K562 (cell line): ENCODE results near the gene SIGMAR1. TPM values are rescaled to one million over a fixed set of nuclear protein-coding genes. Genes with fewer than 3 reads are reported as not detected.
A peak's percentile ranks its signal among the peaks of the same experiment; 100 is the strongest.

ENCODE experiments used
- EP400 ChIP-seq: fragments of 450-650 bp; IDR thresholded peaks from 2 replicates; pipeline ENCODE4 v1.6.1; 2017; ENCODE audit warnings: antibody characterized with exemption, mild to moderate bottlenecking, moderate library complexity
- FOS ChIP-seq: IDR thresholded peaks from 3 replicates; pipeline ENCODE4 v1.6.1; 2011; ENCODE audit not compliant: insufficient read length; ENCODE audit errors: extremely low read depth
- FOXA3 ChIP-seq, 2 experiments: fragments of 450-650 bp in 1 of 2; sonication (generic) in 1 of 2; formaldehyde crosslinking; IDR thresholded peaks in 1 of 2; conservative IDR thresholded peaks in 1 of 2; 2 replicates each; pipeline versions ENCODE4 v1.4.0 to v1.8.0; 2020 to 2022; ENCODE audit warnings: mild to moderate bottlenecking in 2 of 2, missing genetic modification reagents in 1 of 2
- KDM5B ChIP-seq: fragments of 200-600 bp; sonication (generic); IDR thresholded peaks from 2 replicates; pipeline ENCODE4 v1.6.1; 2012; ENCODE audit warnings: low read depth, mild to moderate bottlenecking, moderate library complexity, low read length, control low read depth, inconsistent platforms; ENCODE audit not compliant: insufficient replicate concordance
- L3MBTL2 ChIP-seq: fragments of 450-650 bp; IDR thresholded peaks from 2 replicates; pipeline ENCODE4 v1.6.1; 2016; ENCODE audit warnings: mild to moderate bottlenecking, moderate library complexity
- LEF1 ChIP-seq: fragments of 450-650 bp; IDR thresholded peaks from 2 replicates; pipeline ENCODE4 v1.6.1; 2016; ENCODE audit warnings: mild to moderate bottlenecking
- PBX2 ChIP-seq, 2 experiments: IDR thresholded peaks in 1 of 2; conservative IDR thresholded peaks in 1 of 2; 2 replicates each; pipeline ENCODE4 v1.6.1; 2016; ENCODE audit warnings: low read depth in 2 of 2, mild to moderate bottlenecking in 1 of 2, missing compliant biosample characterization in 1 of 2, missing genetic modification characterization in 1 of 2, moderate library complexity in 1 of 2
- RBBP5 ChIP-seq: fragments of 200-600 bp; sonication (generic); IDR thresholded peaks from 2 replicates; pipeline ENCODE4 v1.6.1; 2012; ENCODE audit warnings: borderline replicate concordance, mild to moderate bottlenecking, low read length, control low read depth, inconsistent platforms; ENCODE audit not compliant: insufficient read depth, poor library complexity, severe bottlenecking
- RFX1 ChIP-seq: fragments of 450-650 bp; IDR thresholded peaks from 2 replicates; pipeline ENCODE4 v1.6.1; 2016; ENCODE audit warnings: mild to moderate bottlenecking, moderate library complexity
- TBP ChIP-seq: optimal IDR thresholded peaks from 2 replicates; pipeline ENCODE3; 2011; ENCODE audit warnings: low read depth, low read length, improper control_type of control experiment
- YY1 ChIP-seq, 3 experiments: IDR thresholded peaks; 2 replicates each; pipeline ENCODE4 v1.6.1; 2011; ENCODE audit warnings: low read length in 2 of 3, mild to moderate bottlenecking in 2 of 3, moderate library complexity in 2 of 3, borderline replicate concordance in 1 of 3, control low read depth in 1 of 3, low read depth in 1 of 3; ENCODE audit not compliant: insufficient read depth in 3 of 3, insufficient replicate concordance in 2 of 3, control insufficient read depth in 1 of 3, insufficient read length in 1 of 3; ENCODE audit errors: extremely low read depth in 1 of 3
- ZBTB40 ChIP-seq, 2 experiments: fragments of 450-650 bp in 1 of 2; sonication (generic) in 1 of 2; formaldehyde crosslinking in 1 of 2; IDR thresholded peaks; 2 replicates each; pipeline versions ENCODE4 v1.7.1 to v1.9.0; 2016 to 2022; ENCODE audit warnings: inconsistent platforms in 1 of 2, mild to moderate bottlenecking in 1 of 2, missing genetic modification reagents in 1 of 2
- polyA plus RNA-seq, 8 experiments: library from polyadenylated mRNA; depleted of rRNA in 4 of 8; stranded (reverse) in 5 of 8; unstranded in 3 of 8; fragments of >200 nt; fragmentation: Nextera tagmentation in 2 of 8; fragmentation: Illumina TruSeq in 1 of 8; extraction: Ambion mirVana in 2 of 8; extraction: Trizol in 1 of 8; gene quantifications; 2 replicates each; pipeline versions ENCODE4 v1.2.1 to v1.2.3, GENCODE V29; 2011 to 2014; ENCODE audit warnings: inconsistent platforms in 1 of 8, missing spikeins in 1 of 8
- total RNA-seq, 7 experiments: library from RNA; depleted of rRNA in 6 of 7; stranded (reverse); fragments of >200 nt in 6 of 7; fragmentation: Illumina TruSeq in 2 of 7; extraction: Trizol in 2 of 7; gene quantifications; 2 replicates each; pipeline versions ENCODE4 v1.2.1 to v1.2.3, GENCODE V29; 2011 to 2021; ENCODE audit warnings: low replicate concordance in 1 of 7

SIGMAR1 gene
- total and polyA plus RNA-seq, 9 of the 15 experiments (the other 6 are each of a cell fraction or from before 2014, with no cell fraction given): 6.9 to 80.0 (median 35.2) TPM

- TF ChIP-seq ZBTB40 (IDR thresholded peaks at IDR 0.05): peak; percentile 96
- no peak for TF ChIP-seq ZBTB40 (CRISPR knock-in tag; IDR thresholded peaks at IDR 0.05)
- peak in 2 of 3 experiments; percentile 67 to 79 for TF ChIP-seq YY1 (IDR thresholded peaks at IDR 0.05; ENCODE audit: borderline replicate concordance in 1 of 3, control insufficient read depth in 1 of 3, extremely low read depth in 1 of 3, insufficient read depth in 3 of 3, insufficient read length in 1 of 3, insufficient replicate concordance in 2 of 3, low read depth in 1 of 3, low read length in 2 of 3)
- TF ChIP-seq EP400: peak; percentile 22; the same call in 1 of the 2 replicates
- TF ChIP-seq L3MBTL2: 0 out of 2 replicates have a peak, but pooled peaks have one; percentile 5
- TF ChIP-seq RBBP5: peak; percentile 33
- peak; percentile 34 for TF ChIP-seq TBP
- TF ChIP-seq PBX2 (CRISPR knock-in tag; IDR thresholded peaks at IDR 0.05; ENCODE audit: low read depth): no peak
- TF ChIP-seq PBX2 (tag; conservative IDR thresholded peaks at IDR 0.05; ENCODE audit: low read depth): peak; percentile 80
- TF ChIP-seq FOXA3 (CRISPR knock-in tag; conservative IDR thresholded peaks at IDR 0.05 in 1 of 2, IDR thresholded peaks at IDR 0.05 in 1 of 2): peak in 1 of 2 experiments; percentile 50; a peak in 1 of 4 replicates
- peak; percentile 50 for TF ChIP-seq FOS
- peak; percentile 93 for TF ChIP-seq RFX1
- TF ChIP-seq KDM5B: peak; percentile 65
- no peak for TF ChIP-seq LEF1
Observed at GRCh38 chr9:34620061-34620994, 17.3 kb downstream of the SIGMAR1 start, which contains the start of gene DCTN3 (continued).
